Measurements from ENCODE around the gene RALGPS1. TPM values are rescaled to one million over a fixed set of nuclear protein-coding genes. Genes with fewer than 3 reads are reported as not detected.

The RALGPS1 gene
- polyA plus RNA-seq, 4 donors = 21.1 to 28.1 (median 24.0) TPM

- DNase-seq (ENCODE audit: low read depth in 4 of 4, low spot score in 3 of 4) = no peak
Observed at GRCh38 chr9:126984969-126985368, 70.4 kb downstream of the RALGPS1 start.

- DNase-seq (ENCODE audit: low read depth in 4 of 4, low spot score in 3 of 4) = no peak
Observed at GRCh38 chr9:126985870-126986498, 71.4 kb downstream of the RALGPS1 start.

- no peak for DNase-seq (ENCODE audit: low read depth in 4 of 4, low spot score in 3 of 4)
Observed at GRCh38 chr9:126986506-126986951, 71.9 kb downstream of the RALGPS1 start.

- no peak for DNase-seq (ENCODE audit: low read depth in 4 of 4, low spot score in 3 of 4)
Observed at GRCh38 chr9:126988857-126989256, 74.3 kb downstream of the RALGPS1 start.

GRCh38 chr9:126989847-126990842 lies 75.6 kb downstream of the RALGPS1 start:
- no peak for DNase-seq (ENCODE audit: low read depth in 4 of 4, low spot score in 3 of 4)

- DNase-seq (ENCODE audit: low read depth in 4 of 4, low spot score in 3 of 4) = no peak
Observed at GRCh38 chr9:126991183-126991582, 76.6 kb downstream of the RALGPS1 start.

GRCh38 chr9:126992427-126992826 lies 77.8 kb downstream of the RALGPS1 start:
- DNase-seq (ENCODE audit: low read depth in 4 of 4, low spot score in 3 of 4) = no peak

GRCh38 chr9:126999315-127000068 lies 84.9 kb downstream of the RALGPS1 start:
- DNase-seq (ENCODE audit: low read depth in 4 of 4, low spot score in 3 of 4) = no peak

GRCh38 chr9:127004946-127005769 lies 90.6 kb downstream of the RALGPS1 start:
- no peak for DNase-seq (ENCODE audit: low read depth in 4 of 4, low spot score in 3 of 4)

GRCh38 chr9:127005770-127006314 lies 91.3 kb downstream of the RALGPS1 start:
- DNase-seq (ENCODE audit: low read depth in 4 of 4, low spot score in 3 of 4) = no peak

- no peak for DNase-seq (ENCODE audit: low read depth in 4 of 4, low spot score in 3 of 4)
Observed at GRCh38 chr9:127007638-127008037, 93.1 kb downstream of the RALGPS1 start.

GRCh38 chr9:127008076-127008475 lies 93.5 kb downstream of the RALGPS1 start:
- DNase-seq (ENCODE audit: low read depth in 4 of 4, low spot score in 3 of 4) = no peak

- no peak for DNase-seq (ENCODE audit: low read depth in 4 of 4, low spot score in 3 of 4)
Observed at GRCh38 chr9:127011772-127012171, 97.2 kb downstream of the RALGPS1 start.

GRCh38 chr9:127012250-127012649 lies 97.7 kb downstream of the RALGPS1 start:
- no peak for DNase-seq (ENCODE audit: low read depth in 4 of 4, low spot score in 3 of 4)

GRCh38 chr9:127013597-127013996 lies 99.0 kb downstream of the RALGPS1 start:
- no peak for DNase-seq (ENCODE audit: low read depth in 4 of 4, low spot score in 3 of 4)

GRCh38 chr9:127014216-127014909 lies 99.8 kb downstream of the RALGPS1 start:
- no peak for DNase-seq (ENCODE audit: low read depth in 4 of 4, low spot score in 3 of 4)

- DNase-seq (ENCODE audit: low read depth in 4 of 4, low spot score in 3 of 4) = no peak
Observed at GRCh38 chr9:127014910-127015540, 100.4 kb downstream of the RALGPS1 start.

- no peak for DNase-seq (ENCODE audit: low read depth in 4 of 4, low spot score in 3 of 4)
Observed at GRCh38 chr9:127015921-127016512, 101.4 kb downstream of the RALGPS1 start.

Data from right renal pelvis (tissue), 4 donors.